Measurements from ENCODE around the gene IRF2BPL.
A peak's percentile ranks its signal among the peaks of the same experiment; 100 is the strongest.

The IRF2BPL gene

DNA sequence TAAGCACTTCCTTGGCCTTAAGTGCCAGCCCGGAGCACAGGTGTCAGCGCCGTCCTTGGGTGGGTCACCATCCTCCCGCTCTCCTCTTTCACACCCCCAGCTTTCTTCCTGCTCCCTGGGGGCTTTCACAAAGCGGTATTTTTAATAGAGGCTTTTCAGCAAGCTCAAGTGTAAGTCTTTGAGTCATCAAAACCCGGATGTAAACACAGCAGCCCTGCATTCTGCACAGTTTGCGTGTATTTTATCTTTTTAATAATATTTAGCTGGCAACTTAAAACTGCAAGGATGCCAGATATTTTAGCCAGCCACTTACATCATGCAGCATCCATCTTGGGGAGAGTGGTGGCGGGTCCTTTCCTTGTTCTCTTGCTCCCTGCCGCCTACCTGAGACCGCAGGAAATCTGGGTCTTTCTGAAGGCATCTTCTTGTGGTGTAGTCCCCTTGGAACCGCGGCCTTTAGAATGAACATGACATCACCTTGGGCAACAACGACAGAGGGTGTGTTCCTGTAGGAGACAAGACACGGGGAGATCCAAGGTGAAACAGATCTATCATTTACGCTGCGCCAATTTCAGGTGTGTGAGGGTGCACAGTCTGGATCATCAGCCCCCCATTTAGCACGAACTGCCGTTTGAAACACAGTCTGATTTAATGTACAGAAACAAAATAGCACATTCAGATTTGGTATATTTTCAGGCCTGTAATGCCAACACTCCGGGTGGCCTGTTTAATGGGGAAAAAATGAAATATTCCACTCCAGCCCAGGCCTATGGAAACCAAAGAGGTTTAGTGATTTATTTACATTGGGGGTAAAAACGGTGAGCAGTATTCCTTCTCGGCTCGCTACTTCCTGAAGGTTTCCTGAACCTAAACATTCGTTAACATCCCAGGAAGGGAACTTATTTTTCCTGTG is 12.5 kb upstream of the IRF2BPL start:
- in situ Hi-C loops (cut with HindIII; ENCODE audit: low sequenced_read_pairs): loop anchor here (10.0 kb wide), 1 partner anchor 86 kb away; no protein-coding TSS in a partner anchor
- peak overlapping the region; percentile 5 for H3K4me3 ChIP-seq (ENCODE audit: low read depth, low read length)
- TF ChIP-seq, protein P1, sequence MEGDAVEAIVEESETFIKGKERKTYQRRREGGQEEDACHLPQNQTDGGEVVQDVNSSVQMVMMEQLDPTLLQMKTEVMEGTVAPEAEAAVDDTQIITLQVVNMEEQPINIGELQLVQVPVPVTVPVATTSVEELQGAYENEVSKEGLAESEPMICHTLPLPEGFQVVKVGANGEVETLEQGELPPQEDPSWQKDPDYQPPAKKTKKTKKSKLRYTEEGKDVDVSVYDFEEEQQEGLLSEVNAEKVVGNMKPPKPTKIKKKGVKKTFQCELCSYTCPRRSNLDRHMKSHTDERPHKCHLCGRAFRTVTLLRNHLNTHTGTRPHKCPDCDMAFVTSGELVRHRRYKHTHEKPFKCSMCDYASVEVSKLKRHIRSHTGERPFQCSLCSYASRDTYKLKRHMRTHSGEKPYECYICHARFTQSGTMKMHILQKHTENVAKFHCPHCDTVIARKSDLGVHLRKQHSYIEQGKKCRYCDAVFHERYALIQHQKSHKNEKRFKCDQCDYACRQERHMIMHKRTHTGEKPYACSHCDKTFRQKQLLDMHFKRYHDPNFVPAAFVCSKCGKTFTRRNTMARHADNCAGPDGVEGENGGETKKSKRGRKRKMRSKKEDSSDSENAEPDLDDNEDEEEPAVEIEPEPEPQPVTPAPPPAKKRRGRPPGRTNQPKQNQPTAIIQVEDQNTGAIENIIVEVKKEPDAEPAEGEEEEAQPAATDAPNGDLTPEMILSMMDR (IDR thresholded peaks at IDR 0.05; ENCODE audit: low read depth, low read length, missing control alignments): no peak
- peak; percentile 73 for DNase-seq (ENCODE audit: low read depth)

DNA sequence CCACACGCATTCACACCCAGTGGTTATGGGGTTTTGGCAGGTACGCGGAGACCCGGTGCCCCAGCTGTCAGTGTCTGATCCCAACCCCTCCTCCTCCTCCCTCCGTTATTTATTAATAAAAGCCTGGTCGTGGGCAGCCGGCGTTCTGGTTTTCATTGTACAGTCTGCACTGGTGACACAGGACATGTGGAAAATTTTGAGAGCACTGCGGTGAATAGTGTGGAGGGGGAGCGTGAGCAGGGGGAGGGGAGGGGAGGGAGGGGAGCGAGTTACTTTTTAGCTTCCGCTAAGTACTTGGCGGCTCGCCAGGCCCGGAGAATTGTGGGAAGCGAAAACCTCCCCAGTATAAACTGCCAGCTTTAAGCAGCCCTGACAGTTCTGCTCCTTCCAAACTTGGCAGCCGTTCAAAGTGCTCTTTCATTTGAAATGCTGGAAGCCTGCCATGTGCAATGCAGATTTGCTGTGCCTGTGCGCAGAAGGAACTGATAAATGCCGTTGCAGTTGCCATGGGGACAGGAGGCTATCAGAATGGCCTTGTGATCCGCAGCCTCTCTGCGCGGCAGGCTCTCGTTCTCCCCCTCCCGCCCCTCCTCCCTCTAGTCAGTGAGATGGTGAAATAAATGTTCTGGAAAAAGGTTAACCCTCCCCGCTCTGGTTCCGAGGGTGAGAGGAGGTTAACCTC is 11.7 kb upstream of the IRF2BPL start:
- in situ Hi-C loops (cut with HindIII; ENCODE audit: low sequenced_read_pairs): loop anchor here (10.0 kb wide), 1 partner anchor 85 kb away; no protein-coding TSS in a partner anchor
- TF ChIP-seq, protein P1 (IDR thresholded peaks at IDR 0.05; ENCODE audit: low read depth, low read length, missing control alignments): no peak
- H3K4me3 ChIP-seq (ENCODE audit: low read depth, low read length): peak overlapping the region; percentile 5

DNA sequence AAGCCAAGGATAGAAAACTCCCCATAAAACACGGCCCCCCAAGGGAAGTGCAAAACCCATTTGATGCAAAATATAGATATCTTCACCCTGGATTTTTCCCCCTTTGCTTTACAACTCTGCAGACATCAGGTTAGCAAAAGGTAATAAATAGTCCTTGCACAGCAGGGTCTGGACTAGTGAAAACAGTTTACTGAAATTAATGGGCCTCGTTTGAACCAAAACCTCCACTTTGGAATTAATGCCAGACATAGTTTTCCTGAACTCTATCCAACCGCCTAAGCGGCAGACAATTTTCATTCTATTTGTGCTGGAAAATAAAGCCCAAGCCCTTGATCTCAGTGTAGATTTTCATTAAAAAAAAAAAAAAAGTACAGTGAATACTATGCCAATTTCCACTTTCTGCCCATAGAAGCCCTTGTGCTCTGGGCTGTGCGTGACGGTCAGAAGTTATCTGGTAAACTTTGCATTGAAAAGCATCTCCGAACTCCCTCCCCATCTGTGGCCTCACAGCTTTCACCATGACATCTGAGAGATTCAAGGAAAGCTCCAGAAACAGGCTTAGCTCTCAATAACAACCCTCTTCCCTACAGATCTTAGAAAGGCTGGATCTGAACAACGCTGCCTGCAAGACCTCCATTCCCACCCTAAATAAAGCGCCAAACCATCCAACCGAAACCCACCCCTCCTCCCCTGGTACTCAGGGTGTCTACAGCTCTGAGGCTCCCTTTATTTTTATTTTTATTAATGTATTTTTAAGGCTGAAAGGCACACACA is 11.0 kb upstream of the IRF2BPL start:
- peak; percentile 78 for DNase-seq (ENCODE audit: low read depth)
- peak overlapping the region; percentile 2 for H3K4me3 ChIP-seq (ENCODE audit: low read depth, low read length)
- in situ Hi-C loops (cut with HindIII; ENCODE audit: low sequenced_read_pairs): loop anchor here (10.0 kb wide), 1 partner anchor 85 kb away; no protein-coding TSS in a partner anchor
- TF ChIP-seq, protein P1 (IDR thresholded peaks at IDR 0.05; ENCODE audit: low read depth, low read length, missing control alignments): no peak

More for the DNA sequence above, 11.7 kb upstream of the IRF2BPL start:
- peak; percentile 95 for DNase-seq (ENCODE audit: low read depth)

DNA sequence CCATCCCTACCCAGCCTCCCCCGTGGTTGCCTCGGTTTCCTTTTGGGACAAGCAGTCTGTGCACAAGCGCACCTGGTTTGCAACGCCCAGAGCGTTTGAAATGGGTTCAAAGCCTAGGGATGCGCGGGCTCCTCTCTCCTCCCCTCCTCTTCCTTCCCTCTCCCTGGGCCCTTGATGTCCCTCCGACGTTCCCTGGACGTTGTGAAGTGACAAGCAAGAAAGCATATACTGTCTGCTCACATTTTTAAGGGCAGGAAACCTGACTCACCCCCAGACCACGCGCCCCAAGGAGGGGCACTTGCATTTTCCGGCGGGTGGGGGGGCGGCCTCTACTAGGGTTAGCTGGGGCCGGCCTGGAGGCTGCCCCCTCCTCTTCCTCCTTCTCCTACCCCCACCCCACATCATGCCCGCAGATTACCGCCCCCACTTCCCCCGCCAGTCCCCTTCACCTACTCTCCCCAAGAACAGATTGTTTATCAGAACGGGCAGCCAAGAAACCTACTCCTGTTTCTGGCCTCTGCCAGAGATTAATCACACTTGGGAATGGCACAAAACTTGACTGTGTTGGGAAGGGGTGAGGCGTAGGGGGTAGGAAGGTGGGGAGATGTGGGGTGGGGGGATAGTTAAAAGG is 9.5 kb upstream of the IRF2BPL start:
- no peak overlapping the region for H3K4me3 ChIP-seq (ENCODE audit: low read depth, low read length)
- TF ChIP-seq, protein P1 (IDR thresholded peaks at IDR 0.05; ENCODE audit: low read depth, low read length, missing control alignments): no peak
- in situ Hi-C loops (cut with HindIII; ENCODE audit: low sequenced_read_pairs): no loop called here
- DNase-seq (ENCODE audit: low read depth): no peak

DNA sequence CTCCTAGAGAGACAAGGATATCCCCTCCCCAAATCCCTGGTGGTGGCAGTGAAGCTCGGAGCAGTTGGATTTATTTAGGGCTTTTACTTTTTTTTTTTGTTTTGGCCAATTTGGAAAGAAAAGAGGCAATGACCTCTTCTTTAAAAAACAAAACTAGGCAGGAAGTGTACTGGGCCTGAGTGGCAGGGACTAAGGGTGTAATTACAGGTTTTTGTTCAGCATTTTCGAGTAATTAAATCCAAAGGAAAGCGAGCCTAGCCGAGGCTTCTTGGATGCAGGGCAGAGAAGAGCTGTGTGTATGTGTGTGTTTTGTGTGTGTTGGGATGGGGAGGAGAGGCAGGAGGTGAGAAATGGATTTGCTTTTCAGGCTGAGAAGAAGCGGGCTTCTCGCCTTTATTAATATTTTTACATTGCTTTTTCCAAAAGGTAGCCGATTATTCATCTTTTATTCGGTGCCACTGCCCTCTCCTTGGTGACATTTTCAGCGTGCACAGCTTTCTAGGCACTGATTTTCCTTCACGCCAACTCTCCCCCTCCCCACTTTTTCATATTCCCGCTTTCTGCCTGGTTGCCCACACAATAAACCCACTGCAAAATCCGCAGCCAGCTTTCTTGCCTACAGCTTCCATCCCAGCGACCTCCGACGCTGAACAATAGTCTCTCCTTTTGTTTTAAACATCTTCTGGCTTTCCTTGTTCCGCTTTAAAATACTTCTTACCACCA is 8.9 kb upstream of the IRF2BPL start:
- DNase-seq (ENCODE audit: low read depth): no peak
- no peak overlapping the region for H3K4me3 ChIP-seq (ENCODE audit: low read depth, low read length)
- in situ Hi-C loops (cut with HindIII; ENCODE audit: low sequenced_read_pairs): no loop called here
- TF ChIP-seq, protein P1 (IDR thresholded peaks at IDR 0.05; ENCODE audit: low read depth, low read length, missing control alignments): no peak

Measured in astrocyte of the cerebellum (primary cell).